ENCODE data around the gene MEX3D. TPM values are rescaled to one million over a fixed set of nuclear protein-coding genes. Genes with fewer than 3 reads are reported as not detected.
A peak's percentile ranks its signal among the peaks of the same experiment; 100 is the strongest.

MEX3D gene
- total RNA-seq, 4 donors from 2014 or later = 2.4 to 7.9 (median 5.3) TPM

- intact Hi-C loops (cut with DNase I; ENCODE audit: low total_unique reads) = loop anchor here (5.0 kb wide), 1 partner anchor 39 kb away; the partner anchor contains the start of gene MEX3D
- Histone ChIP-seq H3K4me1 (peaks cover 23 to 40% of the 10 kb centered on the region in 2 donors), H3K9me3 (no peaks in the 10 kb centered on the region), H3K27ac (peak overlapping the region; percentile 92 to 99 (median 98)), H3K36me3 (peaks cover 0 to 3% of the 10 kb centered on the region in 2 donors), H3K27me3 (no peaks in the 10 kb centered on the region), H3K4me3 (peak overlapping the region; percentile 83 to 99 (median 96))
- peak; percentile 2 to 8 for ATAC-seq
- in situ Hi-C loops (cut with MboI; ENCODE audit: low sequenced_read_pairs in 4 of 4) = loop anchor here in 1 of 4 donors (10.0 kb wide), 1 partner anchor 49 kb away; the partner anchor contains the start of gene TCF3
- TF ChIP-seq CTCF (IDR thresholded peaks at IDR 0.05 in 4 of 5, conservative IDR thresholded peaks at IDR 0.05 in 1 of 5) (no peak), POLR2A (IDR thresholded peaks at IDR 0.05) (no peak)
- peak in 1 of 2 donors; percentile 31 for DNase-seq
These were observed 38.1 kb upstream of the MEX3D start for GRCh38 chr19:1606138-1606651.

- Histone ChIP-seq H3K4me3 (peak within 1 kb of the TSS; percentile 83 to 99 (median 96)), H3K27ac (peak within 1 kb of the TSS; percentile 92 to 99 (median 98)), H3K36me3 (no peaks in the 10 kb centered on the region), H3K9me3 (no peaks in the 10 kb centered on the region), H3K4me1 (peaks cover 23 to 40% of the 10 kb centered on the region in 2 donors), H3K27me3 (no peaks in the 10 kb centered on the region)
- intact Hi-C loops (cut with DNase I; ENCODE audit: low total_unique reads) = loop anchor here (1.0 to 5.0 kb wide), 3 partner anchors 13 to 47 kb away; partner anchors contain the start of genes MBD3, MEX3D and TCF3
- TF ChIP-seq POLR2A (IDR thresholded peaks at IDR 0.05) = peak; percentile 52 to 79
- TF ChIP-seq CTCF (IDR thresholded peaks at IDR 0.05 in 4 of 5, conservative IDR thresholded peaks at IDR 0.05 in 1 of 5) = peak; percentile 34 to 58 (median 52)
- DNase-seq = peak; percentile 93 to 95
- ATAC-seq = peak; percentile 94 to 96
- in situ Hi-C loops (cut with MboI; ENCODE audit: low sequenced_read_pairs in 4 of 4) = loop anchor here in 1 of 4 donors (10.0 kb wide), 1 partner anchor 49 kb away; the partner anchor contains the start of gene TCF3
These were observed 37.4 kb upstream of the MEX3D start, which contains the start of gene UQCR11 for GRCh38 chr19:1605236-1606137. Gene UQCR11 (minus strand): TSS chr19:1605462. CDS start chr19:1605409, 53 bp downstream.

GRCh38 chr19:1602091-1602707, 34.1 kb upstream of the MEX3D start:
- Histone ChIP-seq H3K4me1 (peaks cover 23 to 40% of the 10 kb centered on the region in 2 donors), H3K27me3 (no peaks in the 10 kb centered on the region), H3K4me3 (no peak overlapping the region), H3K27ac (peak overlapping the region in 2 of 4 donors; percentile 0 to 99), H3K9me3 (no peaks in the 10 kb centered on the region), H3K36me3 (peaks cover 0 to 26% of the 10 kb centered on the region in 2 donors)
- ATAC-seq (no peak), DNase-seq (no peak)
- in situ Hi-C loops (cut with MboI; ENCODE audit: low sequenced_read_pairs in 4 of 4) (loop anchor here in 1 of 4 donors (10.0 kb wide), 1 partner anchor 53 kb away; the partner anchor contains the start of gene TCF3), intact Hi-C loops (cut with DNase I; ENCODE audit: low total_unique reads) (no loop called here)
- no peak for TF ChIP-seq POLR2A (IDR thresholded peaks at IDR 0.05)
- TF ChIP-seq CTCF (IDR thresholded peaks at IDR 0.05 in 4 of 5, conservative IDR thresholded peaks at IDR 0.05 in 1 of 5) = no peak

GRCh38 chr19:1601613-1602064, 33.5 kb upstream of the MEX3D start:
- Histone ChIP-seq H3K36me3 (peaks cover 0 to 32% of the 10 kb centered on the region in 2 donors), H3K4me1 (peaks cover 23 to 39% of the 10 kb centered on the region in 2 donors), H3K9me3 (no peaks in the 10 kb centered on the region), H3K4me3 (no peak overlapping the region), H3K27me3 (no peaks in the 10 kb centered on the region), H3K27ac (peak overlapping the region in 1 of 4 donors; percentile 29)
- DNase-seq (no peak), ATAC-seq (no peak)
- in situ Hi-C loops (cut with MboI; ENCODE audit: low sequenced_read_pairs in 4 of 4) = loop anchor here in 1 of 4 donors (10.0 kb wide), 1 partner anchor 53 kb away; the partner anchor contains the start of gene TCF3
- no peak for TF ChIP-seq POLR2A (IDR thresholded peaks at IDR 0.05)
- no peak for TF ChIP-seq CTCF (IDR thresholded peaks at IDR 0.05 in 4 of 5, conservative IDR thresholded peaks at IDR 0.05 in 1 of 5)
- intact Hi-C loops (cut with DNase I; ENCODE audit: low total_unique reads) = no loop called here
